K562 (cell line): ENCODE results near the gene IGF2R. TPM values are rescaled to one million over a fixed set of nuclear protein-coding genes. Genes with fewer than 3 reads are reported as not detected.

Experiments
- ARHGAP35 ChIP-seq: fragments of 450-650 bp; IDR thresholded peaks from 2 replicates; pipeline ENCODE4 v1.6.1; 2018; ENCODE audit not compliant: partially characterized antibody
- BCL6 ChIP-seq: fragments of 250-450 bp; sonication (Bioruptor Pico); IDR thresholded peaks from 2 replicates; pipeline ENCODE4 v1.4.0; 2020
- ESRRA ChIP-seq: fragments of 450-650 bp; IDR thresholded peaks from 2 replicates; pipeline ENCODE4 v1.6.1; 2014; ENCODE audit warnings: low read depth, mild to moderate bottlenecking, moderate library complexity, borderline replicate concordance
- ETV6 ChIP-seq, 3 experiments: fragments of 150-350 bp in 1 of 3; sonication (generic) in 1 of 3; formaldehyde crosslinking in 1 of 3; IDR thresholded peaks; 2 replicates each; pipeline versions ENCODE4 v1.6.1 to v1.8.0; 2014 to 2022; ENCODE audit warnings: borderline replicate concordance in 2 of 3, low read depth in 2 of 3, antibody characterized with exemption in 1 of 3, low read length in 1 of 3, mild to moderate bottlenecking in 1 of 3, missing genetic modification reagents in 1 of 3
- KAT7 ChIP-seq: sonication (generic); formaldehyde crosslinking; IDR thresholded peaks from 2 replicates; pipeline ENCODE4 v1.8.0; 2022; ENCODE audit warnings: missing genetic modification reagents, mild to moderate bottlenecking, borderline replicate concordance
- KLF13 ChIP-seq: fragments of 450-650 bp; IDR thresholded peaks from 2 replicates; pipeline ENCODE4 v1.6.1; 2016; ENCODE audit warnings: missing genetic modification characterization, low read depth, mild to moderate bottlenecking, missing compliant biosample characterization, moderate library complexity, borderline replicate concordance
- NCOA6 ChIP-seq: fragments of 450-650 bp; IDR thresholded peaks from 2 replicates; pipeline ENCODE4 v1.6.1; 2017; ENCODE audit warnings: mild to moderate bottlenecking
- NR3C1 ChIP-seq: sonication (generic); formaldehyde crosslinking; IDR thresholded peaks from 2 replicates; pipeline ENCODE4 v1.8.1; 2022; ENCODE audit warnings: missing genetic modification reagents
- POLR2H ChIP-seq: IDR thresholded peaks from 2 replicates; pipeline ENCODE4 v1.6.1; 2016; ENCODE audit warnings: missing genetic modification characterization, low read depth, mild to moderate bottlenecking, control low read depth, missing compliant biosample characterization, moderate library complexity
- PTTG1 ChIP-seq: fragments of 450-650 bp; IDR thresholded peaks from 2 replicates; pipeline ENCODE4 v1.6.1; 2016; ENCODE audit warnings: low read depth, mild to moderate bottlenecking, missing genetic modification characterization, missing compliant biosample characterization
- SLC30A9 ChIP-seq: fragments of 250-450 bp; sonication (Bioruptor Pico); IDR thresholded peaks from 2 replicates; pipeline ENCODE4 v1.8.0; 2022; ENCODE audit warnings: mild to moderate bottlenecking, moderate library complexity
- SP2 ChIP-seq: IDR thresholded peaks from 2 replicates; pipeline ENCODE4 v1.6.1; 2011; ENCODE audit warnings: mild to moderate bottlenecking, low read depth, low read length, moderate library complexity; ENCODE audit not compliant: poor library complexity, severe bottlenecking; ENCODE audit errors: extremely low read depth
- TAF9B ChIP-seq: fragments of 450-650 bp; IDR thresholded peaks from 2 replicates; pipeline ENCODE4 v1.6.1; 2018; ENCODE audit warnings: mild to moderate bottlenecking; ENCODE audit not compliant: partially characterized antibody
- TAL1 ChIP-seq: fragments of 450-650 bp; IDR thresholded peaks from 2 replicates; pipeline ENCODE4 v1.6.1; 2016; ENCODE audit warnings: mild to moderate bottlenecking
- TCF3 ChIP-seq: sonication (generic); formaldehyde crosslinking; IDR thresholded peaks from 2 replicates; pipeline ENCODE4 v1.4.0; 2020; ENCODE audit warnings: mild to moderate bottlenecking, missing genetic modification reagents
- ZNF551 ChIP-seq: fragments of 250-450 bp; sonication (Bioruptor Pico); IDR thresholded peaks from 2 replicates; pipeline ENCODE4 v1.5.0; 2021; ENCODE audit warnings: mild to moderate bottlenecking, moderate library complexity
- ZNF589 ChIP-seq: fragments of 200-800 bp; sonication (Bioruptor generic); IDR thresholded peaks from 2 replicates; pipeline ENCODE4 v1.6.1; 2016; ENCODE audit warnings: low read depth, missing genetic modification characterization, missing compliant biosample characterization
- ZNF75A ChIP-seq: fragments of 450-650 bp; formaldehyde crosslinking; IDR thresholded peaks from 2 replicates; pipeline ENCODE4 v1.4.0; 2020; ENCODE audit warnings: mild to moderate bottlenecking
- ZNF764 ChIP-seq: fragments of 250-450 bp; sonication (Bioruptor Pico); IDR thresholded peaks from 2 replicates; pipeline ENCODE4 v1.4.0; 2020; ENCODE audit warnings: low read depth, mild to moderate bottlenecking, moderate library complexity
- ZNF77 ChIP-seq: fragments of 250-450 bp; sonication (Bioruptor Pico); IDR thresholded peaks from 2 replicates; pipeline ENCODE4 v1.5.0; 2020
- polyA plus RNA-seq, 8 experiments: library from polyadenylated mRNA; depleted of rRNA in 4 of 8; stranded (reverse) in 5 of 8; unstranded in 3 of 8; fragments of >200 nt; fragmentation: Nextera tagmentation in 2 of 8; fragmentation: Illumina TruSeq in 1 of 8; extraction: Ambion mirVana in 2 of 8; extraction: Trizol in 1 of 8; gene quantifications; 2 replicates each; pipeline versions ENCODE4 v1.2.1 to v1.2.3, GENCODE V29; 2011 to 2014; ENCODE audit warnings: inconsistent platforms in 1 of 8, missing spikeins in 1 of 8
- total RNA-seq, 7 experiments: library from RNA; depleted of rRNA in 6 of 7; stranded (reverse); fragments of >200 nt in 6 of 7; fragmentation: Illumina TruSeq in 2 of 7; extraction: Trizol in 2 of 7; gene quantifications; 2 replicates each; pipeline versions ENCODE4 v1.2.1 to v1.2.3, GENCODE V29; 2011 to 2021; ENCODE audit warnings: low replicate concordance in 1 of 7
- TF ChIP-seq, protein P1 (sequence below), 2 experiments: IDR thresholded peaks; 2 replicates each; pipeline ENCODE4 v1.6.1; 2011; ENCODE audit warnings: borderline replicate concordance in 1 of 2, control low read depth in 1 of 2, low read depth in 1 of 2, low read length in 1 of 2, mild to moderate bottlenecking in 1 of 2, mixed read lengths in 1 of 2, moderate library complexity in 1 of 2; ENCODE audit not compliant: insufficient read depth in 1 of 2, insufficient read length in 1 of 2, poor library complexity in 1 of 2, severe bottlenecking in 1 of 2; ENCODE audit errors: extremely low read depth in 1 of 2
- TF ChIP-seq, protein P2 (sequence below): fragments of 250-450 bp; sonication (Bioruptor Pico); IDR thresholded peaks from 2 replicates; pipeline ENCODE4 v1.4.0; 2020
- TF ChIP-seq, protein P3 (sequence below): fragments of 250-450 bp; sonication (Bioruptor Pico); IDR thresholded peaks from 2 replicates; pipeline ENCODE4 v1.5.0; 2020; ENCODE audit warnings: mild to moderate bottlenecking, borderline replicate concordance

The IGF2R gene
- total and polyA plus RNA-seq, 9 of the 15 experiments (the other 6 are each of a cell fraction or from before 2014, with no cell fraction given), result 3.5 to 92.3 (median 34.5) TPM

GRCh38 chr6:160101277-160102205, 132.7 kb downstream of the IGF2R start (continued):
- TF ChIP-seq ZNF75A (CRISPR knock-in tag), result no peak
- no peak for TF ChIP-seq ZNF551 (CRISPR knock-in tag)
- TF ChIP-seq TAL1, result peak; percentile 99
- TF ChIP-seq, protein P1, sequence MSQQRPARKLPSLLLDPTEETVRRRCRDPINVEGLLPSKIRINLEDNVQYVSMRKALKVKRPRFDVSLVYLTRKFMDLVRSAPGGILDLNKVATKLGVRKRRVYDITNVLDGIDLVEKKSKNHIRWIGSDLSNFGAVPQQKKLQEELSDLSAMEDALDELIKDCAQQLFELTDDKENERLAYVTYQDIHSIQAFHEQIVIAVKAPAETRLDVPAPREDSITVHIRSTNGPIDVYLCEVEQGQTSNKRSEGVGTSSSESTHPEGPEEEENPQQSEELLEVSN (IDR thresholded peaks at IDR 0.05; ENCODE audit: borderline replicate concordance in 1 of 2, extremely low read depth in 1 of 2, insufficient read depth in 1 of 2, insufficient read length in 1 of 2, low read depth in 1 of 2, low read length in 1 of 2, poor library complexity in 1 of 2, severe bottlenecking in 1 of 2), result no peak
- TF ChIP-seq KAT7 (CRISPR knock-in tag), result no peak
- TF ChIP-seq SLC30A9, result no peak
- TF ChIP-seq, protein P2, sequence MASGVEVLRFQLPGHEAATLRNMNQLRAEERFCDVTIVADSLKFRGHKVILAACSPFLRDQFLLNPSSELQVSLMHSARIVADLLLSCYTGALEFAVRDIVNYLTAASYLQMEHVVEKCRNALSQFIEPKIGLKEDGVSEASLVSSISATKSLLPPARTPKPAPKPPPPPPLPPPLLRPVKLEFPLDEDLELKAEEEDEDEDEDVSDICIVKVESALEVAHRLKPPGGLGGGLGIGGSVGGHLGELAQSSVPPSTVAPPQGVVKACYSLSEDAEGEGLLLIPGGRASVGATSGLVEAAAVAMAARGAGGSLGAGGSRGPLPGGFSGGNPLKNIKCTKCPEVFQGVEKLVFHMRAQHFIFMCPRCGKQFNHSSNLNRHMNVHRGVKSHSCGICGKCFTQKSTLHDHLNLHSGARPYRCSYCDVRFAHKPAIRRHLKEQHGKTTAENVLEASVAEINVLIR, result peak; percentile 59
- no peak; the same call in 1 of the 2 replicates for TF ChIP-seq BCL6 (CRISPR knock-in tag)
- no peak for TF ChIP-seq TAF9B
- TF ChIP-seq ZNF77 (CRISPR knock-in tag), result no peak
- no peak for TF ChIP-seq NCOA6
- no peak for TF ChIP-seq KLF13
- TF ChIP-seq, protein P3, sequence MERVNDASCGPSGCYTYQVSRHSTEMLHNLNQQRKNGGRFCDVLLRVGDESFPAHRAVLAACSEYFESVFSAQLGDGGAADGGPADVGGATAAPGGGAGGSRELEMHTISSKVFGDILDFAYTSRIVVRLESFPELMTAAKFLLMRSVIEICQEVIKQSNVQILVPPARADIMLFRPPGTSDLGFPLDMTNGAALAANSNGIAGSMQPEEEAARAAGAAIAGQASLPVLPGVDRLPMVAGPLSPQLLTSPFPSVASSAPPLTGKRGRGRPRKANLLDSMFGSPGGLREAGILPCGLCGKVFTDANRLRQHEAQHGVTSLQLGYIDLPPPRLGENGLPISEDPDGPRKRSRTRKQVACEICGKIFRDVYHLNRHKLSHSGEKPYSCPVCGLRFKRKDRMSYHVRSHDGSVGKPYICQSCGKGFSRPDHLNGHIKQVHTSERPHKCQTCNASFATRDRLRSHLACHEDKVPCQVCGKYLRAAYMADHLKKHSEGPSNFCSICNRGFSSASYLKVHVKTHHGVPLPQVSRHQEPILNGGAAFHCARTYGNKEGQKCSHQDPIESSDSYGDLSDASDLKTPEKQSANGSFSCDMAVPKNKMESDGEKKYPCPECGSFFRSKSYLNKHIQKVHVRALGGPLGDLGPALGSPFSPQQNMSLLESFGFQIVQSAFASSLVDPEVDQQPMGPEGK (CRISPR knock-in tag), result no peak
- peak; percentile 100 for TF ChIP-seq TCF3
- no peak for TF ChIP-seq SP2
- peak; percentile 93; the same call in 1 of the 2 replicates for TF ChIP-seq ESRRA
- no peak for TF ChIP-seq ZNF764 (CRISPR knock-in tag)
- peak; percentile 96 for TF ChIP-seq ZNF589 (CRISPR knock-in tag)
- TF ChIP-seq ARHGAP35, result no peak
- peak in 1 of 2 experiments; percentile 65; a peak in 1 of 4 replicates for TF ChIP-seq ETV6 (IDR thresholded peaks at IDR 0.05; ENCODE audit: borderline replicate concordance in 1 of 2, low read depth in 2 of 2, low read length in 1 of 2)
- TF ChIP-seq ETV6 (CRISPR knock-in tag; IDR thresholded peaks at IDR 0.05; ENCODE audit: borderline replicate concordance), result peak; percentile 59; the same call in 1 of the 2 replicates
- TF ChIP-seq NR3C1, result no peak
- 0 out of 2 replicates have a peak, but pooled peaks have one; percentile 3 for TF ChIP-seq PTTG1 (tag)
- no peak for TF ChIP-seq POLR2H (tag)
